GM19463 (cell line): ENCODE measurements around the gene PCOLCE2.
"Not testable (repeated sequence)": the region's sequence is repeated elsewhere in the genome, so short reads cannot be mapped to it uniquely, and the experiment has no call there.

Experiments
- ATAC-seq: cut with Tn5 transposase; IDR thresholded peaks from one replicate; pipeline ENCODE4 v1.9.1; 2021; ENCODE audit warnings: mild to moderate bottlenecking, moderate library complexity; ENCODE audit not compliant: unreplicated experiment

The PCOLCE2 gene

DNA sequence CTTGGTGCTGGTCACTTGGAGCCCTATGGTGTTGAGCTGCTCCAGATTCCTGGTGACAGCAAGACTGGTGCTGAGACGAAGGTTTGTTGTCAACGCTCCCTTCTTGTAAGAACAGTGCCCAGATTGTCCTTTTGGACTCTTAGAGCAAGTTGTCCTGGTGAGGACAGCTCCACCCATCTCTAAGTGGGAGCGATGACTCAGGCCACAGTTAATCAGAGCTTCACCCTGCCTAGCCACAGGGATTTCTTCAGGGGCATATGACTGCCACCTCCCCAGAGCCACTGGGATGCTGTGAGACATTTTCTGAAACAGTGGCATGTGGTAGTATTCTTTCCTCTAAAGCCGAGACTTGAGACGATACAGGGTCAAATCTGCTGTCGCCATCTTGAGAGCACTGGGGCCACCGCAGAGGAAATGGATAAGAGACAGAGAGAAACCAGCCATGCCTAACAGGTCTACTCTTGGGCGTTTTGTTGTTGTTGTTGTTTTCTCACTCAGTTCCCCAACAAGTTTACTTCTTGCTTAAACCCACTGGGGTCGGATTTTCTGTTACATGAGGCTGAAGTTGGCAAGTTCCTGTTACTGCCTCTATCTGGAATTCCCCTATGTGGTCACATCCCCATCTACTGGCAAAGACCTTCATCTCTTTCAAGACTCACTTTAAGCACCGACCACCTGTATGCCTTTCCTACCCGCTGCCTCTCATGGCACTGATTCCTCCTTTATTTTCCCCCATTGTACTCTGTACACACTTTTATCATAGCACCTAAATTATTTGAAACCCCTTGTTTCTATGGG is 16.0 kb upstream of the PCOLCE2 start:
- peak; percentile 74 for ATAC-seq

GRCh38 chr3:142902356-142902755 is 13.5 kb upstream of the PCOLCE2 start:
- ATAC-seq, result no peak

GRCh38 chr3:142898346-142899213 is 9.7 kb upstream of the PCOLCE2 start:
- no peak for ATAC-seq

DNA sequence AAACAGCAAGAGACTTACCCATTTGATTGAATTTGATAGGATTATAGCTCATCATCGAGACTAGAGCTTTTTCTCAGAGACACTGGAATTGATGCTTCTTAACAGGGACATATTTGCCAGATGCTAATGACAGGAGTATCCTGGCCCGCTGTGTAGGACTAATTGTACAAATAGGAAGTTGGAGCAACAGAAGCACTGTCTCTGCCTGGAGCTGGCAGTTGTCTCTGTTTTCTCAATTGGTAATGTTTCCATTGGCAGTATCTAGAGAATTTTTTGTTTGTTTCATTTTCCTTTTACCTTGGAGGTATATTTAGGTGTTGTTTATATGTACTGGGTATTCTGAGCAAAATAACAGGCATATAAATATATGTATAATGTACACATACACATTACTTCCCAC is 8.9 kb upstream of the PCOLCE2 start:
- no peak for ATAC-seq

DNA sequence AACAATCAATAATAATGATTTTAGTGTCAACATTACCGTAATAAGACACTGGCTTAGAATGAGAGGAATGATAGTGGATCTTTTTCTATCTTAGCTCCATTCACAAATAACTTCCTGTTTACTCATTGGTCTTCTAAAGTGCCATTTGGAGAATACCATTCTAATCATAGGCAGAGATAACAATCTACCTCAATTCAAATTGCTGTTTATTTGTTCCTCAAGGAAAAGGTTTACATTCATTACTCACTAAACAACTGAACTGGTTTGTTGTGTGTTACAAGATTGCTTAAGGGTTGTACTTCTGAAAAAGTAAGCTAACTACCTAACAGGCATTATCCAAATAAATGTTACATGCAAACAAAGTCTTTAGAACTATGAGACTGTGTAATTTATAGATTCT is 8.1 kb upstream of the PCOLCE2 start:
- no peak for ATAC-seq

GRCh38 chr3:142896201-142896755 is 7.4 kb upstream of the PCOLCE2 start:
- ATAC-seq, result no peak

DNA sequence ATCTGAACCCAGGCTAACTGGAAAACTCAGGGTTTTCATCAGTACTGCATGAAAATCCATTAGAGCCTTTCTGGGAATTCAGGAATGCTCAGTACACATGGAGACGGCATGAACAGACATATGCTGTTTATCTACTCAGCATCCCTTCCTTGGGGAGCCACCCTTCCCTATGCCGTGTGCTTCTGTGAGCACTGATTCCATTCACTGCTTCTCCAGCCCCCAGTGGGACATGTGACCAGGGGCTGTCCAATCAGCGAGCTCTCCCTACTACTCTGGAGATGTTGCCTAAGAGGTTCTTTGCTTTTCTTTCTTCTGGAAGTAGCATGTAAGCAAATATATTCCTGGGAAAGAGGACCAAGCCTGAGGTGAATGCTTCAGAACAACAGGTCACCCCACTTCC is 5.6 kb upstream of the PCOLCE2 start:
- ATAC-seq, result no peak

DNA sequence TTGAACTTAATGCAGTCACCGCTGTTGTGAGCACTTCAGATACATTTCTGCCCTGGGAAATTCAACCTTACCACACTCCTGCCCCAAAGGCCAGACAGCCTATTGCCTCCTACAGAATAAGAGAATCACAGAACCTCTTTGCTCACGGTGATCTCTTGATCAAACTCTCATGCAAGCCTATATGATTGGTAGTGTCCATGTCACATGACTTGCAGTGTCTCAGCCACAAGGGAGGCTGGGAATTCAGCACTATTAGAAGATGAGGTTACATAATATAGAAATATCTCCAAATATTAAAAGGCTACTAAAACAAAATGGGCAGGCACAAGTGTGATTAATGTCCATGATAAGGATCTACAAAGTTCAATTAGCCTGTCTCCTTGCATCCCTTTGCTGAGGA is 3.8 kb upstream of the PCOLCE2 start:
- ATAC-seq, result no peak

- ATAC-seq, result no peak
Observed at GRCh38 chr3:142890592-142890991, 1.7 kb upstream of the PCOLCE2 start.

GRCh38 chr3:142889212-142890014 is 530 bp upstream of the PCOLCE2 start:
- no peak for ATAC-seq

GRCh38 chr3:142888099-142888480 is 793 bp downstream of the PCOLCE2 start:
- no peak for ATAC-seq

DNA sequence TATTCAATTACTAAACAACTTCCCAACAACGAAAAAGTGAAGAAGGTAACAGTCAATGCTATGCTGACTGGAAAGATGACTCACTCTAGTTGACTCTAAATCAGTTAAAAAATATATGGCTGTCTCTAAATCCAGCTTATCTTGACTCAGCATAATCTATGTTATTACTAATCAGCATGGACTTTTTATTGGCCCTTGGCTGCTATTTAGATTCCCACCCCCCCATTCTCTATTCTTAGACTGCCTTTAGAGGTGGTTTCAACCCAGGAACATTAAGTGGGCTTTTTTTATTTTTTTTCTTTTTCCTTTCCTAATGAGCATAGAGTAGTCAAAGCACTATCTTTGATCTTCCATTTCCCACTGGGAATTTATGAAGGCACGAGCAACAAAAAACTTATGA is 1.9 kb downstream of the PCOLCE2 start:
- ATAC-seq, result no peak

DNA sequence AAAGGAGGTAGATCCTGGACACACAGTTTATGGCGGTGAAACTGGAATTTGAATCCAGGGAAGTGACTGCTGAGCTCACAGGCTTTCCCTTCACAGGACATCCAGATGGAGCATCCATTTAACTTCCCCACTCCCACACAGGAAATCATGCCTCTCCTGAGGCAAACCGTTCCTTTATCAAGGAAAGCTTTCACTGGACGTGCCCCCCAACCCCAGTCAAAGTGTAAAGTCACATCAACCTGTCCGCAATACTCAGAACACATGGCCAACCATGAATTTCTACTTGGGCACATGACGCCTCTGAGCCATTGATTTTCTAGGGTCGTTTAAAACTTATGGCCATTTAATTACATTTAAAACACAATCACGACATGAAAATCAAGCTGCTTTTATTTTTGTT is 2.9 kb downstream of the PCOLCE2 start:
- no peak for ATAC-seq

DNA sequence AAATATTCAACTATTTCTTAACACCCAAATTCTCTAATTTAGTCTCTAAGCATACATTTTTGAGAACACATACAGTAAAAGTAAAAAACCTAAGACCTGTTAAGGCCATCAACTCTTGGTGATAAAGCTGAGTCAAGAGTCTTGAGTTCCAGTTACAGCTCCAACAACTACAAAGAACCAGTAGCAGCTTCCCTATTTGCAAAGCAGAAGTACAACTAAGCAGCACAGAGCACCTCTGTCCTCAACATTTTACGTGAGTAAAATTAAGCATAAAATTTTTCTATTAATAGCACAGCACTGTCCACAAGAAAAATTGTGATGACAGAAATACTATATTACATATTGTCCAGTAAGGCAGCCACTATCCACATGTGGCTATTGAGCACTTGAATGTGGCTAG is 4.4 kb downstream of the PCOLCE2 start:
- no peak for ATAC-seq

DNA sequence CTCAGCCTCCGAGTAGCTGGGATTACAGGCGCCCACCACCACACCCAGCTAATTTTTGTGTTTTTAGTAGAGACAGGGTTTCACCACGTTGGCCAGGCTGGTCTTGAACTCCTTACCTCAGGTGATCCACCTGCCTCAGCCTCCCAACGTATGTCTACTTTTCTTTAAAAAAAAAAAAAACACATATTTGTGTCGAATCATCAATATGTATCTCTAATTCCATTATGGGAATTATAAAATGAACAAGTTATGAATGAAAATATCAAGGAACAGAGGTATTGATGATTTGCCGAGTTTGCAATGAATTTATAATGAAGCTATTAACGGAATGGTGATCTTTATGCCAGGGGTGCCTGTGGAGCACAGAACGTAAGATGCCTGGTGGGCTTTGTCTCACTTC is 5.3 kb downstream of the PCOLCE2 start:
- not testable (repeated sequence) for ATAC-seq

DNA sequence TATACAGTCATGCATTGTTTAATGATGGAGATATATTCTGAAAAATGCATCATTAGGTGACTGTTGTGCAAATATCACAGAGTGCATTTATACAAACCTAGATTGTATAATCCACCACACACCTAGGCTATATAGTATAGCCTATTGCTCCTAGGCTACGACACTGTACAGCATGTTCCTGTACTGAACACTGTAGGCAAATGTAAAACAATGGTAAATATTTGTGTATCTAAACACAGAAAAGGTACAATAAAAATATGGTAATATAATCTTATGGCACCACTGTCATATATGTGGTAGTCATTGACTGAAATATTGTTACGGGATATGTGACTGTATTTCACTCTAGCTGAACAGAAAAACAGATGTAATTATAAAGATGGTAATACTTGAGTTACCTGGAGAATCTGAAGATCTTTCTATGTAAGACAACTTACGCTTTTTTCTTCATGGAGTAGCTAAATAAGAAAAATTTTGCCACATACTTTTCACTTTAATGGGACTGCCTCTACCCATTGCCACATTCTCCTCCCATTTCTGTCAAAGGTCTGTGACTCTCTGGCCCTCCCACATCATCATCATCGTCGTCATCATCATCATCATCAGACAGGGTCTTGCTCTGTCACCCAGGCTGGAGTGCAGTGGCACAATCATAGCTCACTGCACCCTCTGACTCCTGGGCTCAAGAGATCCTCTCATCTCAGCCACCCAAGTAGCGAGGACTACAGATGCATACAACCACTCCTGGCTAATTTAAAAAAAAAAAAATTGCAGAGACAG is 7.2 kb downstream of the PCOLCE2 start:
- ATAC-seq, result no peak

DNA sequence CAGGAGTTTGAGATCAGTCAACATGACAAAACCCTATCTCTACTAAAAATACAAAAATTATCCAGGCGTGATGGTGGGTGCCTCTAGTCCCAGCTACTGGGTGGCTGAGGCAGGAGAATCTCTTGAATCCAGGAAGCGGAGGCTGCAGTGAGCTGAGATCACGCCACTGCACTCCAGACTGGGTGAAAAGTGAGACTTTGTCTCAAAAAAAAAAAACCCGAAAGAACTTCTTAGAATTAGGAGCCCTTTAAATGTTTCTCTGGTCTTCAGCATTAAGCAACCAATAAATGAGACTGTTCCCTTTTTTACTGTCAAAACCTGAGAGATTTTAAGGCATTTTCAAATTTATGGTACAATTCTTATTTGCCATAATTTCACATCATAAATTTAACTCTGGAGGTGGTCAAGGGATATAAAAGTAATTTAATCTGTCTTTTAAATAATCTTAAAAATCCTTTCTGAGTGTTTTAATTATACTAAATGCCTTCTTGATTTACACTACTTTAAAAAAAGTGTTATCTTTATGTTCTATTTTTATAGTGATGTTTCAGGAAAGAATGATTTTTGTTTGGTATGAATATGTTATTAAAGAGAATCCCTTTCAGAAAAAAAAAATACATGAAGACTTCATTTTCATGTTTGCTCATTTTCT is 10.1 kb downstream of the PCOLCE2 start:
- ATAC-seq, result no peak

- no peak for ATAC-seq
Observed at GRCh38 chr3:142876417-142876816, 12.5 kb downstream of the PCOLCE2 start.

GRCh38 chr3:142875583-142876207 is 13.2 kb downstream of the PCOLCE2 start:
- ATAC-seq, result no peak
